HEK293 (cell line): ENCODE measurements around the gene NRTN.

ENCODE experiments used
- CTCF ChIA-PET: fragments of 350-600 bp; formaldehyde crosslinking; extraction: SDS; loops from one replicate; lab custom pipeline; 2021; ENCODE audit warnings: antibody characterized with exemption; lab: Yijun Ruan, JAX
- POLR2A ChIA-PET: fragments of 300-600 bp; formaldehyde crosslinking; extraction: SDS; loops from one replicate; lab custom pipeline; 2020; ENCODE audit warnings: antibody characterized with exemption, inconsistent platforms; lab: Yijun Ruan, JAX
- H3K27ac ChIP-seq: fragments of 200-500 bp; sonication (Bioruptor generic); 2 replicates; pipeline ENCODE4 v1.5.1; 2014; ENCODE audit warnings: low read depth, low read length, control low read depth, inconsistent platforms; ENCODE audit errors: extremely low read depth
- H3K36me3 ChIP-seq, 2 experiments: fragments of 200-500 bp in 1 of 2; sonication (Bioruptor generic) in 1 of 2; 1 replicate in 1 of 2; 2 replicates in 1 of 2; pipeline ENCODE4 v1.5.1; 2014 to 2017; ENCODE audit warnings: inconsistent platforms in 2 of 2, low read length in 2 of 2; ENCODE audit not compliant: control insufficient read depth in 2 of 2, insufficient read depth in 1 of 2
- H3K4me1 ChIP-seq: fragments of 200-500 bp; sonication (Bioruptor generic); 2 replicates; pipeline ENCODE4 v1.5.1; 2014; ENCODE audit warnings: mild to moderate bottlenecking, low read length, inconsistent platforms; ENCODE audit not compliant: control insufficient read depth, insufficient read depth
- H3K4me3 ChIP-seq: 2 replicates; pipeline ENCODE4 v1.5.1; 2011; ENCODE audit warnings: low read depth, mild to moderate bottlenecking, control low read depth, low read length, moderate library complexity
- H3K9me3 ChIP-seq: fragments of 200-500 bp; sonication (Bioruptor generic); 2 replicates; pipeline ENCODE4 v1.5.1; 2014; ENCODE audit warnings: low read depth, low read length, inconsistent platforms; ENCODE audit not compliant: control insufficient read depth, insufficient read depth
- BCL11A ChIP-seq: fragments of 450-650 bp; formaldehyde crosslinking; IDR thresholded peaks from 2 replicates; pipeline ENCODE4 v1.5.1; 2016; ENCODE audit warnings: low read depth, missing biosample characterization, missing genetic modification characterization
- EGR2 ChIP-seq: fragments of 450-650 bp; formaldehyde crosslinking; IDR thresholded peaks from 2 replicates; pipeline ENCODE4 v1.5.1; 2016; ENCODE audit warnings: low read depth, missing biosample characterization, missing genetic modification characterization
- ELK4 ChIP-seq: IDR thresholded peaks from 2 replicates; pipeline ENCODE4 v1.6.1; 2011; ENCODE audit warnings: mild to moderate bottlenecking, low read depth, low read length, borderline replicate concordance
- KLF17 ChIP-seq: fragments of 450-650 bp; formaldehyde crosslinking; IDR thresholded peaks from 2 replicates; pipeline ENCODE4 v1.5.1; 2016; ENCODE audit warnings: missing biosample characterization, missing genetic modification characterization
- OVOL3 ChIP-seq: fragments of 450-650 bp; formaldehyde crosslinking; IDR thresholded peaks from 2 replicates; pipeline ENCODE4 v1.5.1; 2016; ENCODE audit warnings: missing biosample characterization, missing genetic modification characterization
- ZBTB10 ChIP-seq: fragments of 450-650 bp; formaldehyde crosslinking; IDR thresholded peaks from 2 replicates; pipeline ENCODE4 v1.5.1; 2016; ENCODE audit warnings: missing biosample characterization, missing genetic modification characterization
- ZBTB26 ChIP-seq: fragments of 450-650 bp; formaldehyde crosslinking; optimal IDR thresholded peaks from 2 replicates; pipeline ENCODE3; 2016; ENCODE audit warnings: missing biosample characterization, mild to moderate bottlenecking, missing genetic modification characterization
- ZBTB48 ChIP-seq: fragments of 450-650 bp; formaldehyde crosslinking; IDR thresholded peaks from 2 replicates; pipeline ENCODE4 v1.5.1; 2016; ENCODE audit warnings: missing biosample characterization, missing genetic modification characterization
- ZFP3 ChIP-seq: fragments of 450-650 bp; formaldehyde crosslinking; IDR thresholded peaks from 2 replicates; pipeline ENCODE4 v1.5.1; 2016; ENCODE audit warnings: low read depth, missing biosample characterization, missing genetic modification characterization
- ZFP41 ChIP-seq: fragments of 450-650 bp; formaldehyde crosslinking; IDR thresholded peaks from 2 replicates; pipeline ENCODE4 v1.5.1; 2016; ENCODE audit warnings: missing biosample characterization, missing genetic modification characterization, borderline replicate concordance
- ZNF140 ChIP-seq: fragments of 450-650 bp; formaldehyde crosslinking; IDR thresholded peaks from 2 replicates; pipeline ENCODE4 v1.5.1; 2016; ENCODE audit warnings: missing biosample characterization, missing genetic modification characterization
- ZNF311 ChIP-seq: fragments of 450-650 bp; formaldehyde crosslinking; IDR thresholded peaks from 2 replicates; pipeline ENCODE4 v1.5.1; 2017; ENCODE audit warnings: missing biosample characterization, missing genetic modification characterization, borderline replicate concordance
- ZNF341 ChIP-seq: fragments of 450-650 bp; formaldehyde crosslinking; IDR thresholded peaks from 2 replicates; pipeline ENCODE4; 2016; ENCODE audit warnings: low read depth, missing biosample characterization, missing genetic modification characterization
- ZNF529 ChIP-seq: fragments of 450-650 bp; formaldehyde crosslinking; IDR thresholded peaks from 2 replicates; pipeline ENCODE4 v1.5.1; 2017; ENCODE audit warnings: missing genetic modification characterization, missing biosample characterization; ENCODE audit not compliant: insufficient replicate concordance
- ZNF585B ChIP-seq: fragments of 450-650 bp; formaldehyde crosslinking; IDR thresholded peaks from 2 replicates; pipeline ENCODE4 v1.5.1; 2016; ENCODE audit warnings: missing biosample characterization, missing genetic modification characterization
- ZNF624 ChIP-seq: fragments of 450-650 bp; formaldehyde crosslinking; IDR thresholded peaks from 2 replicates; pipeline ENCODE4 v1.5.1; 2017; ENCODE audit warnings: missing biosample characterization, missing genetic modification characterization
- ZNF645 ChIP-seq: fragments of 450-650 bp; formaldehyde crosslinking; IDR thresholded peaks from 2 replicates; pipeline ENCODE4; 2016; ENCODE audit warnings: missing biosample characterization, missing genetic modification characterization
- ZNF654 ChIP-seq: fragments of 450-650 bp; formaldehyde crosslinking; IDR thresholded peaks from 2 replicates; pipeline ENCODE4 v1.5.1; 2016; ENCODE audit warnings: low read depth, missing biosample characterization, missing genetic modification characterization
- ZNF707 ChIP-seq: fragments of 450-650 bp; formaldehyde crosslinking; IDR thresholded peaks from 2 replicates; pipeline ENCODE4 v1.5.1; 2016; ENCODE audit warnings: missing biosample characterization, missing genetic modification characterization

Gene NRTN

GRCh38 chr19:5806133-5806489 lies 1.2 kb downstream of the NRTN start:
- Histone ChIP-seq H3K4me3 (no peak overlapping the region), H3K36me3 (no peaks in the 10 kb centered on the region), H3K9me3 (no peaks in the 10 kb centered on the region), H3K27ac (no peak overlapping the region), H3K4me1 (peaks cover 3% of the 10 kb centered on the region; the same call in 1 of the 2 replicates)
- ChIA-PET CTCF (interaction anchor here (0.8 to 1.6 kb wide), 6 partner anchors 17 to 181 kb away, joined by 3 to 8 read pairs (median 6); no protein-coding TSS in a partner anchor), POLR2A (interaction anchor here (0.7 kb wide), 1 partner anchor 68 kb away, joined by 3 read pairs; no protein-coding TSS in a partner anchor)
- TF ChIP-seq KLF17 (tag by site-specific recombination) = no peak
- 0 out of 2 replicates have a peak, but pooled peaks have one; percentile 1 for TF ChIP-seq ZNF654
- TF ChIP-seq ZFP41 (tag by site-specific recombination) = no peak
- peak; percentile 60 for TF ChIP-seq ZNF341
- no peak for TF ChIP-seq ZNF624
- no peak for TF ChIP-seq ZNF707 (tag by site-specific recombination)
- no peak for TF ChIP-seq ZNF140
- no peak for TF ChIP-seq ZNF311 (tag by site-specific recombination)
- 0 out of 2 replicates have a peak, but pooled peaks have one; percentile 14 for TF ChIP-seq ZBTB10 (tag by site-specific recombination)

- H3K9me3 ChIP-seq = no peaks in the 10 kb centered on the region
- no peak overlapping the region for H3K4me3 ChIP-seq
- ChIA-PET POLR2A (interaction anchor here (0.7 to 1.0 kb wide), 2 partner anchors 69 to 97 kb away, joined by 3 read pairs; no protein-coding TSS in a partner anchor), CTCF (interaction anchor here (0.6 to 1.6 kb wide), 9 partner anchors 14 to 760 kb away, joined by 3 to 8 read pairs (median 5); no protein-coding TSS in a partner anchor)
- H3K4me1 ChIP-seq = peaks cover 3% of the 10 kb centered on the region; the same call in 1 of the 2 replicates
- no peak overlapping the region for H3K27ac ChIP-seq
- no peaks in the 10 kb centered on the region for H3K36me3 ChIP-seq
- TF ChIP-seq ZNF529 (tag by site-specific recombination) (no peak), ZNF645 (tag by site-specific recombination) (no peak), BCL11A (tag by site-specific recombination) (no peak), ZBTB48 (tag by site-specific recombination) (no peak), ZNF585B (tag by site-specific recombination) (no peak), ELK4 (no peak), ZFP3 (tag by site-specific recombination) (peak; percentile 98), EGR2 (tag by site-specific recombination) (0 out of 2 replicates have a peak, but pooled peaks have one; percentile 10), ZBTB26 (no peak), OVOL3 (tag by site-specific recombination) (no peak)
Observed at GRCh38 chr19:5806905-5807304, 2.0 kb downstream of the NRTN start.
